SK-N-SH treated with all-trans-retinoic acid at 6 μM for 48 hours (cell line): ENCODE measurements around the gene UGT2B17.
"Not testable (repeated sequence)": the region's sequence is repeated elsewhere in the genome, so short reads cannot be mapped to it uniquely, and the experiment has no call there.

Experiments
- ATAC-seq: fragments of 200-7000 bp; cut with Tn5 transposase; 3 replicates; pipeline ENCODE4 v1.9.1; 2020; ENCODE audit warnings: mild to moderate bottlenecking, moderate library complexity
- ARNTL ChIP-seq: fragments of 450-650 bp; formaldehyde crosslinking; IDR thresholded peaks from 2 replicates; pipeline ENCODE4 v1.5.0; 2020; ENCODE audit warnings: low read depth, mild to moderate bottlenecking, moderate library complexity, borderline replicate concordance
- BACH2 ChIP-seq: fragments of 250-450 bp; sonication (Bioruptor Pico); IDR thresholded peaks from 2 replicates; pipeline ENCODE4 v1.9.0; 2021; ENCODE audit warnings: mild to moderate bottlenecking, borderline replicate concordance
- CREB5 ChIP-seq: fragments of 250-450 bp; sonication (Bioruptor Pico); IDR thresholded peaks from 2 replicates; pipeline ENCODE4 v1.5.1; 2020; ENCODE audit warnings: low read depth, mild to moderate bottlenecking, moderate library complexity
- CSDC2 ChIP-seq: fragments of 250-450 bp; sonication (Bioruptor Pico); IDR thresholded peaks from 2 replicates; pipeline ENCODE4 v1.5.0; 2020; ENCODE audit warnings: mild to moderate bottlenecking, moderate library complexity
- ESRRG ChIP-seq: fragments of 250-450 bp; sonication (Bioruptor Pico); IDR thresholded peaks from 2 replicates; pipeline ENCODE4 v1.6.1; 2021; ENCODE audit warnings: mild to moderate bottlenecking
- ISL1 ChIP-seq: fragments of 250-450 bp; sonication (Bioruptor Pico); IDR thresholded peaks from 2 replicates; pipeline ENCODE4 v2.1.2; 2022; ENCODE audit warnings: mild to moderate bottlenecking, moderate library complexity
- OSR1 ChIP-seq: fragments of 250-450 bp; sonication (Bioruptor Pico); IDR thresholded peaks from 2 replicates; pipeline ENCODE4 v1.8.0; 2022; ENCODE audit warnings: moderate library complexity, mild to moderate bottlenecking, inconsistent platforms
- PATZ1 ChIP-seq: fragments of 250-450 bp; sonication (Bioruptor Pico); IDR thresholded peaks from 2 replicates; pipeline ENCODE4 v1.8.0; 2020; ENCODE audit warnings: mild to moderate bottlenecking, moderate library complexity, borderline replicate concordance
- PPARA ChIP-seq: fragments of 250-450 bp; sonication (Bioruptor Pico); IDR thresholded peaks from 2 replicates; pipeline ENCODE4 v1.5.0; 2020; ENCODE audit warnings: mild to moderate bottlenecking, borderline replicate concordance
- RARB ChIP-seq: fragments of 250-450 bp; sonication (Bioruptor Pico); IDR thresholded peaks from 2 replicates; pipeline ENCODE4 v1.8.0; 2021; ENCODE audit warnings: mild to moderate bottlenecking, moderate library complexity
- SNAI2 ChIP-seq: fragments of 250-450 bp; sonication (Bioruptor Pico); IDR thresholded peaks from 2 replicates; pipeline ENCODE4 v1.5.0; 2020; ENCODE audit warnings: mild to moderate bottlenecking, moderate library complexity
- TOX ChIP-seq: fragments of 250-450 bp; sonication (Bioruptor Pico); IDR thresholded peaks from 2 replicates; pipeline ENCODE4 v1.8.0; 2021; ENCODE audit warnings: mild to moderate bottlenecking, moderate library complexity, borderline replicate concordance
- TSHZ2 ChIP-seq: fragments of 250-450 bp; sonication (Bioruptor Pico); IDR thresholded peaks from 2 replicates; pipeline ENCODE4 v1.5.0; 2020; ENCODE audit warnings: mild to moderate bottlenecking, moderate library complexity
- ZFP3 ChIP-seq: fragments of 250-450 bp; sonication (Bioruptor Pico); IDR thresholded peaks from 2 replicates; pipeline ENCODE4 v1.5.0; 2020; ENCODE audit warnings: mild to moderate bottlenecking, moderate library complexity
- ZFP30 ChIP-seq: fragments of 450-650 bp; formaldehyde crosslinking; IDR thresholded peaks from 2 replicates; pipeline ENCODE4 v1.5.0; 2022; ENCODE audit warnings: mild to moderate bottlenecking, moderate library complexity
- ZNF565 ChIP-seq: fragments of 450-650 bp; formaldehyde crosslinking; conservative IDR thresholded peaks from 2 replicates; pipeline ENCODE4 v1.5.0; 2020; ENCODE audit warnings: low read depth, mild to moderate bottlenecking, moderate library complexity
- ZNF70 ChIP-seq: fragments of 450-650 bp; formaldehyde crosslinking; IDR thresholded peaks from 2 replicates; pipeline ENCODE4 v1.5.0; 2020; ENCODE audit warnings: mild to moderate bottlenecking, moderate library complexity
- ZNF8 ChIP-seq: fragments of 450-650 bp; formaldehyde crosslinking; IDR thresholded peaks from 2 replicates; pipeline ENCODE4 v1.5.0; 2020; ENCODE audit warnings: mild to moderate bottlenecking, moderate library complexity
- TF ChIP-seq, protein P1 (sequence below): fragments of 250-450 bp; sonication (Bioruptor Pico); IDR thresholded peaks from 2 replicates; pipeline ENCODE4 v1.5.1; 2021; ENCODE audit warnings: mild to moderate bottlenecking, moderate library complexity
- TF ChIP-seq, protein P2 (sequence below): fragments of 250-450 bp; sonication (Bioruptor Pico); IDR thresholded peaks from 2 replicates; pipeline ENCODE4 v1.8.0; 2021; ENCODE audit warnings: low read depth, mild to moderate bottlenecking, moderate library complexity, borderline replicate concordance

Gene UGT2B17

GRCh38 chr4:68570122-68570507 is 6.0 kb downstream of the UGT2B17 start:
- ATAC-seq, result no peak
- TF ChIP-seq OSR1 (no peak), ESRRG (CRISPR knock-in tag) (no peak), TOX (CRISPR knock-in tag) (no peak), RARB (no peak), ZNF70 (CRISPR knock-in tag) (no peak), ZNF8 (CRISPR knock-in tag) (no peak), CSDC2 (no peak), ISL1 (CRISPR knock-in tag) (no peak), CREB5 (no peak), ZFP3 (CRISPR knock-in tag) (no peak), PPARA (CRISPR knock-in tag) (no peak), TSHZ2 (CRISPR knock-in tag) (no peak)
- TF ChIP-seq, protein P1, sequence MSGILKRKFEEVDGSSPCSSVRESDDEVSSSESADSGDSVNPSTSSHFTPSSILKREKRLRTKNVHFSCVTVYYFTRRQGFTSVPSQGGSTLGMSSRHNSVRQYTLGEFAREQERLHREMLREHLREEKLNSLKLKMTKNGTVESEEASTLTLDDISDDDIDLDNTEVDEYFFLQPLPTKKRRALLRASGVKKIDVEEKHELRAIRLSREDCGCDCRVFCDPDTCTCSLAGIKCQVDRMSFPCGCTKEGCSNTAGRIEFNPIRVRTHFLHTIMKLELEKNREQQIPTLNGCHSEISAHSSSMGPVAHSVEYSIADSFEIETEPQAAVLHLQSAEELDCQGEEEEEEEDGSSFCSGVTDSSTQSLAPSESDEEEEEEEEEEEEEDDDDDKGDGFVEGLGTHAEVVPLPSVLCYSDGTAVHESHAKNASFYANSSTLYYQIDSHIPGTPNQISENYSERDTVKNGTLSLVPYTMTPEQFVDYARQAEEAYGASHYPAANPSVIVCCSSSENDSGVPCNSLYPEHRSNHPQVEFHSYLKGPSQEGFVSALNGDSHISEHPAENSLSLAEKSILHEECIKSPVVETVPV (CRISPR knock-in tag), result no peak
- TF ChIP-seq, protein P2, sequence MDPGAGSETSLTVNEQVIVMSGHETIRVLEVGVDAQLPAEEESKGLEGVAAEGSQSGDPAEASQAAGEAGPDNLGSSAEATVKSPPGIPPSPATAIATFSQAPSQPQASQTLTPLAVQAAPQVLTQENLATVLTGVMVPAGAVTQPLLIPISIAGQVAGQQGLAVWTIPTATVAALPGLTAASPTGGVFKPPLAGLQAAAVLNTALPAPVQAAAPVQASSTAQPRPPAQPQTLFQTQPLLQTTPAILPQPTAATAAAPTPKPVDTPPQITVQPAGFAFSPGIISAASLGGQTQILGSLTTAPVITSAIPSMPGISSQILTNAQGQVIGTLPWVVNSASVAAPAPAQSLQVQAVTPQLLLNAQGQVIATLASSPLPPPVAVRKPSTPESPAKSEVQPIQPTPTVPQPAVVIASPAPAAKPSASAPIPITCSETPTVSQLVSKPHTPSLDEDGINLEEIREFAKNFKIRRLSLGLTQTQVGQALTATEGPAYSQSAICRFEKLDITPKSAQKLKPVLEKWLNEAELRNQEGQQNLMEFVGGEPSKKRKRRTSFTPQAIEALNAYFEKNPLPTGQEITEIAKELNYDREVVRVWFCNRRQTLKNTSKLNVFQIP (CRISPR knock-in tag), result no peak

DNA sequence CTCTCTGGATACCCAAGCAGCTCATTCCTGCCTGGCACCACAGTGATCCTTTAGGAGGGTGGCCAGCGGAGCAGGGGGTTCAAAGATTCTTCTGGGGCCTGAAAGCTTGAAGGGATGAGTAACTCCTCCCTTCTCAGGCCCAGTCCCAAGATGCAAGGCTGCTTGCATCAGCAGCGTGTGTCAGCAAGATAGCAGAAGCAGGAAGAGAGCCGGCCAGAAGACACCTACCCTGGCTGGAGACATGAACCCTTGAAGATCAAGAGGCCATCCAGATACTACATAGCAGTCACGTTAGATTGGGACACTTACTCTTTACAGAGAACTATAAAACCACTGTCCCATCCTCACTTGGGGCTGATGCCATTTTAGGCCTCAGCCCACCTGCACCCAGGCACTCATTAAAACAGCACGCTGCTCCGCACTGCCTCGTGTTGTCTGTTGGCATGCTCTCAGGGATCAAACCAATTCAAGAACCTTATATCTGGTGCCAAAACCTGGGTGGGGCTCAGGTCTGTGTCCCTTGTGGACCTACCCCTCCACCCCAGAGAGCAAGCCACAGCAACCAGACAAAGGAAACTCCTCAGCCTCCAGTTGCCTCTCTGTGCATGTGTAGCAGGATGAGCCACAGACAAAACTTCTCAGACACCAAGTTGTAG is 6.5 kb downstream of the UGT2B17 start:
- TF ChIP-seq ARNTL (CRISPR knock-in tag) (no peak), ZNF8 (CRISPR knock-in tag) (no peak), ZNF565 (CRISPR knock-in tag) (no peak), ZFP30 (CRISPR knock-in tag) (no peak), BACH2 (CRISPR knock-in tag) (no peak), OSR1 (no peak), SNAI2 (CRISPR knock-in tag) (no peak), PPARA (CRISPR knock-in tag) (no peak), PATZ1 (CRISPR knock-in tag) (no peak)
- TF ChIP-seq, protein P1 (CRISPR knock-in tag), result no peak
- no peak for ATAC-seq

DNA sequence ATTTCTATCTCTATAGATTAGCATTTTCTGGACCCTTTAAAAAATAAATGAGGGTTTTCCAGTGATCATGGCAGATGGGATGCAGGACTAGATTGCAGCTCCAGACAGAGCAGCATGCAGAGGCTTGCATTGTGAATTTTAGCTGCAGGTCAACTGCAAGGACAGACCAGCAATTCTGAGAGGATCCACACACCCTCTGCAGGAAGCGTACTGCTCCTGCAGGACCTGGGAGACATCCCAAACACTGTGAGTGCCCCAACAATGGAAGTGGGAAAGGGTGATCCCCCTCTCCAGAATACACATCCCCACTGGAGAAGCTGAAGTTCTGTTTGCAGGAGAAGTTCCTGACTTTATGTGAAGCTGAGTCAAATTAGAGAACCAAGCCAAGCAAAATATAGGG is 7.1 kb downstream of the UGT2B17 start:
- not testable (repeated sequence) for ATAC-seq

GRCh38 chr4:68568535-68568934 is 7.6 kb downstream of the UGT2B17 start:
- ATAC-seq, result not testable (repeated sequence)

DNA sequence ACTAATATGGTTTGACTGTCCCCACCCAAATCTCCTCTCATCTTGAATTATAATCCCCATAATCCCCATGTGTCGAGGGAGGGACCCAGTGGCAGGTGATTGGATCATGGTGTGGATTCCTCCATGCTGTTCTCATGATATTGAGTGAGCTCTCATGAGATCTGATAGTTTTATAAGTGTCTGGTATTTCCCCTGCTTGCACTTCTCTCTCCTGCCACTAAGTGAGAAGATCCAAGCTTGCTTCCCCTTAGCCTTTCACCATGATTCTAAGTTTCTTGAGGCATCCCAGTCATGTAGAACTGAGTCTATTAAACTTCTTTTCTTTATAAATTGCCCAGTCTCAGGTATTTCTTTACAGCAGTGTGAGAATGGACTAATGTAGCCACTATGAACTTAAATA is 9.8 kb downstream of the UGT2B17 start:
- not testable (repeated sequence) for ATAC-seq

DNA sequence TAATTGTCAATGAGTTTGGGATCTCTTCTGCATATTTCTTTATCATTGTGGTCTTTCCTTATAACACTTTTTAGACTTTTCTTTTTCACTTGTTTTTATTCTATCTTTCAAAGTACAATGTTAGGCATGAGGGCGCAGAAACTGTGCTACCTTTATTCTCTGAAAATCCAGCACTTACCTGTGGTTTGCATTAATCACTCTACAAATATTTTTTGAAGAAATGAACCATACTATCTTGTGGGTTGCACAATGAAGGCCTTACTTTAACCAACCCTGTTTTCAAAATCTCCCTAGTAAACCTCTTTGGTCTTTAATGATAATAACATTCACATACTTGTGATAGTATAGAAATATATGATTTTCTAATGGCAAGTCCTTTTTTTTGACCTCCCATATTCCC is 11.0 kb downstream of the UGT2B17 start:
- ATAC-seq, result not testable (repeated sequence)

GRCh38 chr4:68560364-68561070 is 15.6 kb downstream of the UGT2B17 start:
- not testable (repeated sequence) for ATAC-seq

DNA sequence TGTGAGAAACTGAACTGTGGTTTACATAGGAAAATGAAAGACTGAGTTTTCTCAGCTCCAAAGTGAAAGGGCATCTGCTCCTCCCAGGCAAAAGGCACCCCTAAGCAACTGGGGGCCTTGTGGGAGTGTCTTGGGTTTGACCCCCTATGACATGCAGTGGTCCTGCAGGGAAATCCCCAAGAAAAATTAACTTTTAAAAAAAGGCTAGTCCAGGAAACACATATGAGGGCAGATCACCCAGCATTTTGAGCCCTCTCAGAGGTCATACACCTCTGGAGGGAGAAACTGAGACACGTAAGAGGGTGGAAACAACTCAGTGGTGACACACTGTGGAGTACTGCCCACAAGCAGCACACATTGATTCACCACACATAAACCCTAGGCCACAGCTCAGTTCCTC is 22.3 kb downstream of the UGT2B17 start:
- ATAC-seq, result not testable (repeated sequence)
